Stimulated activated CD4-positive, alpha-beta T cell treated with anti-CD3 and anti-CD28 coated beads, Interleukin-1b, Interleukin-23, amount 100 ng/mL, for 24 hours (primary cell): ENCODE results near the gene LCNL1.

Experiments used
- DNase-seq, 4 experiments: peaks; one replicate each; pipeline ENCODE4 v3.0.0-alpha.2; 2020; ENCODE audit warnings: low read depth in 4 of 4, low spot score in 1 of 4

Gene LCNL1

DNA sequence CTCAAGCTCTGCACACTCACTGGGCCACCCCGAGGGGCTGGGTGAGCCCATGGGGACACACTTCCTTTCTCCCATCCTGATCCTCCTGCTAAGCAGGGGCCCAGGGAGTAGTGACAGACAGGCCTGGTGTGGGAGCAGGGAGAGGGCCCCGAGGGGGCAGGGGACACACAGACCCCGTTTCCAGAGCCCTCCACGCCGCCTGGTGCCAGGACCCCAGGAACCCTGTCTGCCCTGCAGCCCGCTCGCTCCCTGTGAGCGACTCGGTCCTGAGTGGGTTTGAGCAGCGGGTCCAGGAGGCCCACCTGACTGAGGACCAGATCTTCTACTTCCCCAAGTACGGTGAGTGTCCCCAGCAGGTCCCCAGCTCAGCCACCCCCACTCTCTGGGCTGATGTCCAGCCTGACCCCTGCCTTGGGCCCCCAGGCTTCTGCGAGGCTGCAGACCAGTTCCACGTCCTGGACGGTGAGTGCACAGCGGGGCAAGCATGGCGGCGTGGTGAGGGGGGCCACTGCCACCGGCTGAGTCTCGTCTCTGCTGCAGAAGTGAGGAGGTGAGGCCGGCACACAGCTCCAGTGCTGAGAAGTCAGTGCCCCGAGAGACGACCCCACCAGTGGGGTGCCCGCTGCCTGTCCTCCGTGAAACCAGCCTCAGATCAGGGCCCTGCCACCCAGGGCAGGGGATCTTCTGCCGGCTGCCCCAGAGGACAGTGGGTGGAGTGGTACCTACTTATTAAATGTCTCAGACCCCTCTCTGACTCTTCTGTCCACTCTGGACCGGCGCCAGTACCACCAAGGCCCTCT lies 36.4 kb upstream of the LCNL1 start:
- no peak for DNase-seq

- no peak for DNase-seq
Observed at GRCh38 chr9:136947028-136947891, 35.5 kb upstream of the LCNL1 start.

DNA sequence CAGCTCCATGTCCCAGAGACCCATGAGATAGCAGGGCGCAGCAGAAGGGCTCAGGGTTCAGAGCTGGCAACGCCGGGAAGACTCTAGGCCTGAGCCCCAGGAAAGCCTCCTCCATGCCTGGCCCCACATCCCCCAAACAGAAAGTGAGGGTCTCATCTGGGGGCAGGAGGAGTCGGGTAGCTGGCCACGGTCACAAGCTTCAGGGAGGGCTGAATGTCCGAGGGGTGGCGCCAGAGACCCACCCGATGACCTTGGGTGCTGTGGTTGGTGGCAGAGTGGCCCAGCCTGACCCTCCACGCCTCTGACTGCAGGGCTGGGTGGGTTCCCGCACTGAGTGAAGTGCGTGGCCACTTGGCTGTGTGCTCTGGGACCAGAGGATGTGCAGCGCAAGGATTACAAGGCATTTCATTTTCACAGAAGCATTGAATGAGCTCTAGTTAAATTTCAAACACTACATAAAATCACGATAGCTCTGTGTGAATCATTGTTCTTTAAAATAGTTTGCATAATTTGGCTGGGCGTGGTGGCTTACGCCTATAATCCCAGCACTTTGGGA lies 34.8 kb upstream of the LCNL1 start:
- no peak for DNase-seq

DNA sequence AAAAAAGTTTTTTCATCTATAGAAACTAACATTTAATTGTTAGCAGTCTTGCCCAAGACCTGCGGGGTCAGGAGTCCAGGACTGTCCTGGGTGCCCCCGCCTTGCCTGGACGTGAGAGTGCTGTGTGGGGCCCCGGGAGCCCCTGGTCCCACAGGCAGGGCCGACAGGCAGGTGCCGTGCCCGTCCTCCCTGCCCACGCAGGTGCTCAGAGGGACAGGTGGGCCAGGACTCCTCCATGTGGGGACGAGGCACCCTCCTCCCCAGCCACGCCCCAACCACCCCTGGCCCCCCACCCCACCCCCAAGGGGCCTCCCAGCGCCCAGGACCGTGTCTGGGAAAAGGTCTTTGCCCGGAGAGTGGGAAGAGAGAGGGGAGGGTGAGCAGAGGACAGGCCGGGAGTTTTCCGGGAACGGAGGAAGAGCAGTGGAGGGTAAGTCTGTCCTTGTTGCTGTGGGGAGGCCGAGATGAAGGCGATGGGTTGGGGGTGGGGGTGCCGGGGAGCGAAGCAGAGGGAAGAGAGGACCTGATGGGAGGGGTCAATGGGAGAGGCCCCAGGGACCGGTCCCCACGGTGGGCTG lies 33.5 kb upstream of the LCNL1 start:
- no peak for DNase-seq

GRCh38 chr9:136949817-136950655 lies 32.8 kb upstream of the LCNL1 start:
- peak; percentile 81 to 97 (median 90) for DNase-seq

DNA sequence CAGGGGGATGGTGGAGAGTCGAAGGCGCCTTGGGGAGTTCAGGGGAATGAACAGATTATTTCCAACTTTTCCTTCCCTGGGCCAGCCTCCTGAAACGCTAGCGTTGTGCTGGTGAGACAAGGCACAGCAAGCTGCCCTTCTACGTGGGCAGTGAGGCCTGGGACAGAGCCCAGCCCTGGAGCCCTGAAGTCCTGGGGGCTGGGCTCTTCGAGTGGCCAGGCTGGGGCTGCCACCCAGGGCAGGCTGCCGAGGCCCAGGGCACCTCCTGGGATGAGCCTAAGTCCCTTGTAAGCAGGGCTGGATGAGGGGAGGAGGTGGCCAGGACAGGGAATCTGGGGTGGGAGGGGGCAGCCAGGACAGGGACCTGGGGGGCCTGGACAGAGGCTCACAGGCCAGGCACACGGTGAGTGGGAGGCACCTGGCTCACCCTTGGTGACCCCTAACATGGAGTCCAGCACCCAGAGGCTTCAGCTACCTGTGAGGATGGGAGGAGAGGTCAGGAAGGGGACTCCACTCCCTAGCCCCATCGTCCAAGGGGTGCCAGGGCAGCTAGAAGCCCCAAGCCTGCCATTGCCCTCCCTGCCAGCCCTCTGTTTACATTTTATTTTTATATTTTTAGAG lies 32.0 kb upstream of the LCNL1 start:
- DNase-seq: no peak

DNA sequence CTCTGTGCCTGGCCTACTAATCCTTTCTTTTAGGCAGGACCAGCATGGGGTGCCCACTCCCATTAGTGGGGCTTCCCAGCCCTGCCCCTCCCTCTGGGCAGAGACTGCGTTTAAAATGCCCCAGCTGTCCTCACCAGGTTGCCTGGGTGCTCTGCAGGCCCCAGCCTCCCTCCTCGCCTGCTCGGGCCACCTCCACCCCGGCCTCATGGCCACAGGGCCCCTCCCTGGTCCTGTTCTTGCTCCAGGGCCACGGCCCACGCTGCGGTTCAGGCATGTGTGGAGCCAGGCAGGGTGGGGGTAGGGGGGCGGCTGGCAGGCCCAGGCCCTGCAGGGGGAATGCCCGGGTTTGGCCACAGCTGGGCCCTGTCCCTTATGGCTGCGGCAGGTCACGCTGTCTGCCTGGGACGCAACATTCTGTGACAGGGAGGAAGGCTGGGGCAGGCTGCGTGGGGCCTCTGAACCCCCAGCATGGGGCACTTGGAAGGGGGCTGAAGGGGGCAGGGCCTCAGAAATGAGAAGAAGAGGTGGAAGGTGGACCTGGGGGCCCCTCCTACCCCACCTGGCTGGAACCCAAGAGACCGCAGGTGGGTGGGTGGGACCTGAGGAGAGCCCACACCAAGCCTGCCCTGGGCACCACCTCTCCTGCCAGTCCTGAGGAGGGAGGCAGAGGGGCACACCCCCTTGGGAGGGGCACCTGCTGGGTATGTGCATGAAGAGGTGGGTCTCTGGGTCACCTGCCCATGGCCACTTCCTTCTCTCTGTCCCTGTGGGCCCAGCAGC lies 31.1 kb upstream of the LCNL1 start, which contains the start of gene LCN12:
Gene LCN12, plus strand, starts transcription at position 733 of the 780 bp plus-strand sequence. CDS start 55 bp downstream, outside the sequence.
- no peak for DNase-seq

- no peak for DNase-seq
Observed at GRCh38 chr9:136952321-136952850, 30.4 kb upstream of the LCNL1 start.

DNA sequence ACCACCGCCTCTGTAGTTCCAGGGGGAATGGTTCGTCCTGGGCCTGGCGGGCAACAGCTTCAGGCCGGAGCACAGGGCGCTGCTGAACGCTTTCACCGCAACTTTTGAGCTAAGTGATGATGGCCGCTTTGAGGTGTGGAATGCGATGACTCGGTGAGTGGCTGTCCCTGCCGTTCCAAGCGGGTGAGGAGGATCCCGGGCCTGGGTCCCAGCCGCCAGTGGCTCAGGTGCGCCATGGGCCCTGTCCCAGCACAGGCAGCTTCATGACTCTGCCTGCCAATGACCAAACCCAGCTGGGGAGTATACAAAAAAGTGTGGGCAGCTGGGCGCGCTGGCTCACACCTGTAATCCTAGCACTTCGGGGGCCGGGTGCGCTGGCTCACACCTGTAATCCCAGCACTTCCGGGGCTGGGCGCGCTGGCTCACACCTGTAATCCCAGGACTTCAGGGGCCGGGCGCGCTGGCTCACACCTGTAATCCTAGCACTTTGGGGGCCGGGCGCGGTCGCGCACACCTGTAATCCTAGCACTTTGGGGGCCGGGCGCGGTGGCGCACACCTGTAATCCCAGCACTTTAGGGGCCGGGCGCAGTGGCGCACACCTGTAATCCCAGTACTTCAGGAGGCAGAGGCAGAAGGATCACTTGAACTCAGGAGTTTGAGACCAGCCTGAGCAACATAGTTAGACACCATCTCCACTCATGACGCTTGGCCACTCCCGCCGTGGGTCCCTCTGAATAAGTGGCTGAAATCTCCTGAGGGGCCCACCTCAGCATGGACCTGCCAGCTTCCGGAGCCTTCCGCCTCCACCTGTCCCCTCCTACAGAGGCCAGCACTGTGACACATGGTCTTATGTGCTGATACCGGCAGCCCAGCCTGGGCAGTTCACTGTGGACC lies 29.7 kb upstream of the LCNL1 start:
- no peak for DNase-seq

DNA sequence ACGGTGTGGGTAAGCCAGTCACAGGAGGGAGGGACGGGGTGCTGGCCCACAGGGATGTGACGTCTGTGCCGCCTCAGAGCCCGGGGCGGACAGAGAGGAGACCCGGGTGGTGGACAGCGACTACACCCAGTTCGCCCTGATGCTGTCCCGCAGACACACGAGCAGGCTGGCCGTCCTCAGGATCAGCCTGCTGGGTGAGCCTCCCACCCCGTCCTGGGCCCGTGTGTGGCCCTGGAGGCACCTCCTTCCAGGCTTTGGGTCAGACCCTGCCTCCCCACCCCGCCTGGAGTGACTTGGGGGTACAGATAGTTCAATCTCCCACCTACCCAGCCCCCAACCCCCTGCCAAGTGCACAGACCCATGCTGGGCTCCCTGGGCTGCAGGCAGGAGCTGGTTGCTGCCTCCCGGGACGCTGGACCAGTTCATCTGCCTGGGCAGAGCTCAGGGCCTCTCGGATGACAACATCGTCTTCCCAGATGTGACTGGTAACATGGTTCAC lies 29.0 kb upstream of the LCNL1 start:
- DNase-seq: no peak

- DNase-seq: no peak
Observed at GRCh38 chr9:136954270-136955083, 28.3 kb upstream of the LCNL1 start.

DNA sequence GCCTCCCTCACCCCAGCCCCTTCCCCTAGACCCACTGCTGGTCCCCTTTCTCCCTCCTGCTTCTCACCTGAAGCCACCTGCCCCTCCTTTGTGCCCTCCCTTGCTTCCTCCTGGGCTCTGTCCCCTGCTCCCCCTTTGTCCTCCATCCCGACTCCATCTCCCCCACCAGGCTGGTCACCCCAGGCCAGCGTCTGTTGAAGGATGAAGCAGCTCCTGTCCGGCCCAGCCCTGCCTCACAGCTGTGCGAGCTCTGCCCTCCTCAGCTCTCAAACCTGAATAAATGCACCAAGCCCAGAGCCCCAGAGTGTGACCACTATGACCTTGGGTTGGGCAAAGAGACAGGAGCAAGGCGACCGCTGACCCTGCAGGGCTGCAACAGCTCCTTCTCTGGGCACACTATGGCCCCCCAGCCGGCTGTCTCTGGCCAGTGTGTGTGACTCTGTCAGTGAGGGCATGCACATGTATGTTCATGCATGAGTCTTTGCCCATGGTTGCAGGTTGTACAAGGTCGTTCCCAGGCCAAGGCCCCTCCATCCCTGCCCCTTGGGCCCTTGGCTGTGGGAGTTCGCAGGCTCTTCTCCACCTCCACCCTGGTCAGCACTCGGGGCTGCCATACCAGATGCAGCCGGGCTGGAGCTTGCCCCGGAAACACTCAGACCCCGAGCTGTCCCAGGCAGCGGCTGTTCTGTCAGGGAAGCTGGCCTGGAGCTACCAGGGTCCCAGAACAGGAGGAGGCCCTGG lies 27.4 kb upstream of the LCNL1 start:
- no peak for DNase-seq

DNA sequence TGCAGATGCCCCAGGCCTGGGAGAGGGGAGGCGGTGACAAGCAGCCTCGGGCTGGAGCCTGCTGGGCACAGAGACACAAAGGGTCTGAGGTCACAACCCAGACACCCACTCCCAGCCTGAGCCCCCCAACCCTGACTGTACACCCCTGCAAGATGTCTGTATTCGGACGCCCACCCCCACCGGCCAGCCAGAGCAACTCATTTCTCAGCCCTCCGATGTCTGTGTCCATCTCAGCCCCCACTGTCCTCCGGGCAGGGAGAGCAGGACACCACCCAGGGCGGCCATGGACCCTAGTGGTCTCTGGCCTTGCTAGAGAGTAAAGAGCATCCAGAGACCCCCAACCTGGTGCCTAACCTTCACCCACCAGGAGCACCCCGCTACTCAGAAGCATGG lies 26.9 kb upstream of the LCNL1 start:
- no peak for DNase-seq

GRCh38 chr9:136956604-136957003 lies 26.2 kb upstream of the LCNL1 start:
- DNase-seq: no peak

GRCh38 chr9:136957461-136957860 lies 25.3 kb upstream of the LCNL1 start:
- no peak for DNase-seq

DNA sequence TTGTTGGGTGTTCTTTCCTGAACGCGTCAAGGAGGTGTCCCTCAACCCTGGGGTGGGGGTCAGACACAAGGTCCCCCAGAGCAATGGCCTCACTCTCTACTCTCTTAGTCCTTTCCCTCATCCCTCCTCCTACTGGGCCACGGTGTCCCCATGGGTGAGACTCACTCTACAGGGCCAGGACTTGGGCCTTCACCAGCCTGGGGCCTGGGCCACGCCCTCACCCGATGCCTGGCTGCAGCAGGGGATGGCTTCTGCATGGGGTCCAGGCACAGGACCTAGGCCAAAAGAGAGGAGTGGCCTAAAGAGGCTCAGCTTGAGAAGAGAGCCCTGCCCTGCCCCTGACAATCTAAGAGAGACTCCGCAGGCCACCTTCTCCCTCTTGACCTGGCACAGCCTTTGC lies 24.9 kb upstream of the LCNL1 start:
- DNase-seq: no peak
